Measurements from ENCODE around the gene SARM1.
"Not testable (repeated sequence)": the region's sequence is repeated elsewhere in the genome, so short reads cannot be mapped to it uniquely, and the experiment has no call there.

SARM1 gene

DNA sequence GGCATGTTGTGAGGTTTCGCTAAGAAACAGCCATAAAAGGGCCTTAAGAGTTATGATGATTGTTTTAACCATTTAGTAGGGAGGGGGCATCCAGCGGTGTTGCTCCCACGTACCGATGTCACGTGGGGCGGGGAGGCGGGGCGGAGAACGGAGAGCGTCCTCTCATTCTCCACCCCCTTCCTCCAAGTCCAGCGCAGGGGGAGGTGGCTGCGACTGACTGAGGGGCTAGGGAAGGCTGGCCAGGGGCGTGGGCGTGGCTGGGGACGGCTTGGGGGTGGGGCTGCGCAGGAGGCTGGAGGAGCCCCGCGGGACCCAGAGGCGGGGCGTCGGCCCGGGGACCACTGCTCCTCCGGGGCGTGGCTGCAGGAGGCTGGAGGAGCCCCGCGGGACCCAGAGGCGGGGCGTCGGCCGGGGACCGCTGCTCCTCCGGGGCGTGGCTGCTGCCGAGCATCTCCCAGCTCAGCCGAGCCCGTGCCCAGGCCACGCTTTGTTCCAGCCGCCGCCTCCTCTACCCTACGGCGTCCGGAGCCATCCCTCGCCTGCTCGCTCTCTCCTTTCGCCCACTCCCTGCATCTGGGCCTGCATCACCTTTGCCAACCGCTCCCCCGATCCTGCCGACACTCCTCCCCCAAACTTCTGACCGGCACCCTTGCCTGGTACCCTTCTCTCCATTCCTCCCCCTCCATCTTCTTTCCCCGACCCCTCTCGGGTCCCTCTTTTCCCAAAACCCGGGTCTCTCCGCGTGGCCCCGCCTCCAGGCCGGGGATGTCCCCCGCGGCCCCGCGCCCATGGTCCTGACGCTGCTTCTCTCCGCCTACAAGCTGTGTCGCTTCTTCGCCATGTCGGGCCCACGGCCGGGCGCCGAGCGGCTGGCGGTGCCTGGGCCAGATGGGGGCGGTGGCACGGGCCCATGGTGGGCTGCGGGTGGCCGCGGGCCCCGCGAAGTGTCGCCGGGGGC is at the start of gene SARM1:
Gene SARM1 (plus strand): TSS at position 450 of the 958 bp plus-strand sequence. CDS start 339 bp downstream, at position 789.
- peak; percentile 91 for DNase-seq

DNA sequence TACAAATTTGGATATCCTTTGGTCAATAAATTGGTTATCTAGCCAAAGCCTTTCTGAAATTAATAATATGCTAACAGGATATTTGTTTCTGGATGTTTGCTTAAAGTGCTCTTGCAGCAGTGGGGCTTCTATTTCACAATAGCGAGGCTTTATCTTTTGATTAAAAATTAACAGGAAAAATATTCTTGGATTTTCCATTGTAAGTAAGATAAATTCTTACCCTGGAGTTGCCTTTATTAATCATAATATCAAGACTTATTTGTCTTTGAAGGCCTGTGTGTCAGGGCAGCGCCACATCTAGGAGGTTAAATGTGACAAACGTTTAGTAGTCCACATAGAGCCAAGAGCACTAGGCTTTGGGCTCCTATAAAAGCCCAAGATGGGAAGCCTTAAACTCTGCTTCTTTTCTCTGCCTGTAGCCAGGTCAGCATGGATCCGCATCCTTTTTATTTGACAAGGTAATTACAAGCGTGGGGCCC is 47.2 kb upstream of the SARM1 start:
- no peak for DNase-seq

DNA sequence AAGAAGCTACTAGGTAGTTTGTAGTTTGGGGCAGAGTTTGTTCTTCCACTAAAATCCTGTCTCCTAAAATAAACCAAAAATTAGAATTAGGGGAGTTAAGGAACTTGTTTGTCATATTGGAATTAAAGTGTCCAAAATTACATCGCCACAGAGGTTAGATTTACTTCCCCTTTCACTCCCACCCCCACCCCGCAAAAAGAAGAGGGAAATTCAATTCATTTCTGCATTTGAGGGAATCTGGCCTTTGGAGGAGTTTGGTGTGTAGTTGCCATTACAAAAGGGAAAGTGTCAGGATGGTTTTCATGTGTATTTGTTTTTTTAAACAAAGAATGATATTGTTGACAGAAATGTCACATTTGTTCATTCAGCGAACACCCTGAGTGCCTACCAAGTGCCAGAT is 46.7 kb upstream of the SARM1 start:
- no peak for DNase-seq

DNA sequence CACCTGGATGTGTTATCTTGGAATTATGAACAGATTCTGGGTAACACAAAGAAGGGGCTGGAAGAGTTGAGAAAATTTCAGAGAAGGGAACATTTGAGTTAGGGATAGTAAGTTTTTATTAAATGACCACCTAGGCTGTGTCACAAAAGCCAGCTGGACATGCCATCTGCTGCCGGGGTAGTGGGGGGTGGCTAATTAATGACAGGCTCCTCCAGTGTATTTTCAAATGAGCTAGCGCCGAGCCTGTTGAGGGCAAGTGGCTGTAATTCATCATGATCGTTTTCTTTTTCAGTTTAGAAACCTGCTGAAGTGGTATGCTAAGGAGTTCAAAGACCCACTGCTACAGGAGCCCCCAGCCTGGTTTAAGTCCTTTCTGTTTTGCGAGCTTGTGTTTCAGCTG is 46.3 kb upstream of the SARM1 start:
- no peak for DNase-seq

DNA sequence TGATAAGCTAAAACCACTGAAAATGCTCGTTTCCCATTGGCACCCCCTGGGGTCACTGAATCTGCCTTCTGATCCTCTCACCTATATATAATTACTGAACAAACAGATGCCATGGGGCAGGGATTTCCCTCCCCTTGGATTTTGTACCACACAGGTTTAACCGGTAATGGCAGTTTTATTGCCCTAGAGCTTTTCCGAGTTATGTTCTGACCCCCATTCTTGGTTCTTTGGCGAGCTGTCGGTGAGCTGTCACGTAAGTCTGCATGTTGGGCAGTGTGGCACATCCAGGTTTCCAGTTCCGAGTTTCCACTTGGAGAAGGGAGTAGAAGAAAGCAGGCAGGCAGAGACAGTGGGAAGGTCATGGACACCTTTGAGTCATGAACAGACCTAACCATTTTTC is 45.4 kb upstream of the SARM1 start:
- no peak for DNase-seq

DNA sequence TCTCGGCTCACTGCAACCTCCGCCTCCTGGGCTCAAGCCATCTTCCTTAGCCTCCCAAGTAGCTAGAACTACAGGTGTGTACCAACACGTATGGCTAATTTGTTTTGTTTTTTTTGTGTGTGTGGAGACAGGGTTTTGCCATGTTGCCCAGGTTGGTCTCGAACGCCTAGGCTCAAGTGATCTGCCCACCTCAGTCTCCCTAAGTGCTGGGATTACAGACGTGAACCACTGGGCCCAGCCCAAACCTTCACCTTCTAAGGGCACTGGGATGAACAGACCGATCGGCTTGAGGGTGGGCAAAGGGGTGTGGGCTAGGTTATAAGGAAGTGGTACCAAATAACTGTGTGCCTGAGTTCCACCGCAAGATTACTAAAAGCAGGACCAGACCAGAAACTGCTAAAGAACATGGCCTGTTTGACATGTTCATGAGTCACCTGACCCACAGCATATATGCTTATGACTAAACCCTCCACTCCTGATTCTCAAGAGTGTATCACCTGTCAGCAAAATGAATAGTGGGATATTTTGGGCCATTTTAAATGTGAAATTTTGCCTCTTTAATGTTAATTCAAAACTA is 44.4 kb upstream of the SARM1 start:
- no peak for DNase-seq

DNA sequence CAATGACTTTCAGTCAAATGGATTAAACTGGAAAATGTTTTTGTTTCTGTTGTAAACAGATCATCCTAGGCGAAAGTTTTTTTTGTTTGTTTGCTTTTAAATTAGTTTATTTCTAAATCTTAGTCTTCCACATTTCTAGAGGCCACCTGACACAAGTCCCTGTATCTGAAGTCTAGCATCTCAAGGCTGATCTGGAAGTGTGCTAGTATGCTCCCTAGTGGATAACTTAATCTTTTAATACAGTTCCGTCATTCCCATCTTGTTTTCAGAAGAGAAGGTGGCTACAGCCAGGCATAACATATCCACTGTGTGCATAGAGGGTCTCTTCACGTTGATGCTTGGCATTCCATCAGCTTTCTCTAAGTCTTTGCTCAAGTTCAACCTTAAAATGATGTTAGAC is 43.8 kb upstream of the SARM1 start:
- DNase-seq, result no peak

DNA sequence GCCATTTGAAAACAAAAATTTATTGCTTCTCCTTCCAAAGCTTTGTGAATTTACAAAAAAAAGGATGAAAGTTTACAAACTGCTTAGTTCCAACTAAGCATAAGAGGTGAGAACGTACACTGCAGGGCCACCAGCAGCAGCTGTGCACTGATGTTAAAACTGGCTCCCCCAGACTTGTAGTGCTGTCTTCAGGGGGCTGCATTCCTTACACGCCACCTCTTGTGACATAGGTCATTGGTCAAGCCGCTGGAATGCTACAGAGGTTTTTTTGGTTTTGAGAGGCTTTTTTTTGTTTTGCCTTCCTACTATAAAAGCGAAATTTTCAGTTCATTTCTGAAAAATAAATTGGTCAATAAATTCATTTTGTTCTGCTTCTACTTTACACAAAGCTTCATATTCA is 43.2 kb upstream of the SARM1 start:
- DNase-seq, result no peak

DNA sequence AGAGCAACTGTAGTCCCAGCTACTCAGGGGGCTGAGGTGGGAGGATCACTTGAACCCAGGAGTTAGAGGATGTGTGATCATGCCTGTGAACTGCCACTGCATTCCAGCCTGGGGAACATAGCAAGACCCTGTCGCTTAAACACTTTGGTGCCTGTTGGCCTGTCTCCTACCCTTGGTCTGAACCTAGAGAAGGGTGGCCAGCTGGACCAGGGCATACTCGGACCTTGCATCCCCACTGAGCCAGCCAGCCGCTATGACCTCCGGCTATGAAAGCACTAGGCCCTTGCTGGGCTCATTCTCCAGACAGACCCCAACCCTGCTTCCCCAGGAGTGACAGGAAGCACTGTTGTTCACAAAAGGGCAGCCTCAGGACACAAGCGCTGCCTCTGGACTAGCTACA is 40.8 kb upstream of the SARM1 start:
- DNase-seq, result no peak

DNA sequence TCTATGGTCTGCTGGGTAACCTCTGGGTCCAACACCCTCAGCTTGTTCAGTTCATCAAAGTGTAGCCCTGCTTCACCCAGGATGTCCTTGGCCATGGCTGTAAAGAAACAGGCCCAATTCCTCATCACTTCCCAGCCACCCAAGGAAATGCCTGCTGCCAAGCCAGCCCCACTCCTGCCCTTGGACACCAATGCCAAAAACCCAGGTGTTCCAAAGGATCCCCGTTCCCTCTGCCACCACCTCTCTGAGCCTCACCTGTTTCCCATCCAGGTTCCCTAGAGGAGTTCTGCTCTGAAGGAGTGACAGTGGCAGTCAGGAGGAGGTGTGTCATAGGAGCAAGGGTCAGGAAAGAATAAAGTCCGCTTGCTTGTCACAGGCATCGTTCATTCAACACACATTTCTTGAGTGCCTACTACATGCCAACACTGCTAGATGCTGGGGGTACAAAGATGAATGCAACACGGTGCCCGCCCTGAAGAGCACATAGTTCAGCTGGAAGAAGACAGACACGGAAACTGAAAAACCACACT is 39.5 kb upstream of the SARM1 start:
- DNase-seq, result no peak

DNA sequence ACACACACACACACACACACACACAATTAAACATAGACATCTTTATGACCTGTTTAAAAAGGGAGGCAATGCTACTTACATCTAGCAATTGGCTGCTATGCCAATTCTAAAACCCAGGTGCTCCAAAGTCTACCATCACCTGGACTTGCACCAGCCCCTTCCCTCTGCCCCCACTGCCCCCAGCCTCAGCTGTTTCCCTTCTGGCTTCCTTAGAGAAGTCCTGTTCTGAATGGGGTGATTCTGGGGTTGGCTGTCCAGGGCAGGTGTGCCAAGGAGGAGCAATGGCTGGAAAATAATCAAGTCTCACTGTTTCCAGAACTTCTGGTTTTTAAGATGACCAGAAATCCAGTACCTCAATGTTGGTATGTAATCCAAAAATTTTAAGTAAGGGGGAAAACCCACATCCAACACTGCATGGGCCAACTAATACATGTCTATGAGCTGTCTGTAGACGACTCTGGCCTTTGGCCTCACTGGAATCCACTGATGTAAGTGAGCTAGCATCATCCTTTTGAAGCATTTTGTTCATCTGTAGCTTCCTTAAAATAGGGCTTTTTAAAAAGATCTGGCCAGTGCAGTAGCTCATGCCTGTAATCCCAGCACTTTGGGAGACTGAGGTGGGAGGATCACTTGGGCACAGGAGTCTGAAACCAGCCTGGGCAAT is 38.3 kb upstream of the SARM1 start:
- no peak for DNase-seq

DNA sequence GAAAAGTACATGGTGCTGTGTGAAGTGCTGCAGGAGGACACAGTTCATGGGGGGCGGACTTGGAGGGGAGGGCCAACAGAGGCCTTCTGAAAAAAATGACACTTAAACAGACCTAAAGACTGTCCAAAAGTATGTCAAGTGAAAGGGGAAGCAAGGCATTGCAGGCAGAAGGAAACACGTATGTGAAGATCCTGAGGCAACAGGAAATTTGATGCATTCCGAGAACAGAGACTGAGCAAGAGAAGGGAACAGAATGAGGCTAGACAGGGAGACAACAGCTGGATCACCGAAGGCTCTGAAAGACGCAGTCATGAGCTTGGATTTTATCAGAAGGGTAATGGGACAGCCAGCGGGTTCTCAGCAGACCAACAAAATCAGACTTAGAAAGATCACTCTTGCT is 37.3 kb upstream of the SARM1 start:
- DNase-seq, result no peak

DNA sequence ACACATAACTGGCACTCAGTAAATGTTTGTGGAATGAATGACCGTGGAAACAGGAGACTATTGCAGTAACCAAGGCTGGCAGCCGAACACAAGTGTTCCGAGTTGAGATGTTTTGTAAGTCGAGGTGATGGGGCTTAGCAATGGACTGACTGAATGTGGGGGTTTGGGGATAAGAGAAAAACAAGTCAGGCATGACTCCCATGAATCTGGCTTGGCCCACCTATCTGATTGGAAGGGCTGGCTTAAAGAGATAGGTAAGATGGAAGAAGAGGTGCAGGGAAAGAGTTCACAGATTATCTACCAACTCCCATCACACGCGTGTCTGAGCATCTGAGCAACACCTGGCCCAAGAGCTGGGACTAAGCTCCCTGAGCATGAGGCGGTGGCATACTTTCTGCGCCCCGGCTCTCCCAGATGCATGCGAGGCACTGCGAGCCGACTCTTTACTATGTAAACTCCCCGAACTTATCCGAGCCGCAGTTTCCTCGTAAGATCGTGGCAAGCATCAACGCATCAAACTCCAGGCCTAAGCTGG is 36.8 kb upstream of the SARM1 start:
- DNase-seq, result no peak

DNA sequence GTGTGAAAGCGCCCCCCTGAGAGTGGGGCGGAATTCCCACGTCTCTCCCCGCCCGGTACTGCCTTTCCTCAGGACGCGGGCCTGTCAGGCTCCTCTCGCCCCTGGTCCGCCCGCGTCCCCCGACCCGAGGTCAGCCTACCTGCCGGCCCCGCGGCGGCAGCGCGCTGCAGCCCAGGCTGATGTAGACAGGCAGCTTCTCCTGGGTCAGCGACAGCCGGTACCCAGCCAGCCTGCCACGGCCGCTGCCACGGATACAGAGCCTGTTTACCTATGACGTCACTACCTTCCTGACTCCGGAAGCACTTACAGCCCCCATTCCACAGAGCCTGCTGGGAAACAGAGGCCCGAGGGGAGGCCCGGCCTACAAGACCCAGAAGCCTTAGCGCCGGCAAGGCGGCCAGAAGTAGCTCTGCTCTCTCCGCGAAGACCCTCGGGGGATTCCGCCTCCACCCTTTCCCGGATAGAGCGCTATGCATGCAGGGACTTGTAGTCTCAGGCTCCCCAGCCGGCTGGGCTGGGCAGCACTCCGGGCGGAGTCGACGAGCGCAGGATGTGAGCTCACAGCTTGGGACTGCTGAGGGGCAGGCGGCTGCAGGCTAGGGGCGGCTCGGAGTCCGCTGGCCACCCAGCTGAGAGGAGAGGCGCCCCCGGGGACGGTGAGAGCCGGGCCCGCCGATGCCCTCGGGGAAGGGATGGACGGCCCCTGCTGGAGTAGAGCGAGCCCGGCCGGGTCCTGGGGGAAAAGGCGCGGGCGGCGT is 36.1 kb upstream of the SARM1 start, which contains the start of the genes IFT20 and TNFAIP1:
Gene IFT20 (minus strand): TSS at position 272 of the 758 bp plus-strand sequence. CDS start 3,487 bp downstream, outside the sequence.
Gene TNFAIP1 (plus strand): TSS at position 561 of the 758 bp plus-strand sequence. CDS start 3,761 bp downstream, outside the sequence.
- peak; percentile 96 for DNase-seq

DNA sequence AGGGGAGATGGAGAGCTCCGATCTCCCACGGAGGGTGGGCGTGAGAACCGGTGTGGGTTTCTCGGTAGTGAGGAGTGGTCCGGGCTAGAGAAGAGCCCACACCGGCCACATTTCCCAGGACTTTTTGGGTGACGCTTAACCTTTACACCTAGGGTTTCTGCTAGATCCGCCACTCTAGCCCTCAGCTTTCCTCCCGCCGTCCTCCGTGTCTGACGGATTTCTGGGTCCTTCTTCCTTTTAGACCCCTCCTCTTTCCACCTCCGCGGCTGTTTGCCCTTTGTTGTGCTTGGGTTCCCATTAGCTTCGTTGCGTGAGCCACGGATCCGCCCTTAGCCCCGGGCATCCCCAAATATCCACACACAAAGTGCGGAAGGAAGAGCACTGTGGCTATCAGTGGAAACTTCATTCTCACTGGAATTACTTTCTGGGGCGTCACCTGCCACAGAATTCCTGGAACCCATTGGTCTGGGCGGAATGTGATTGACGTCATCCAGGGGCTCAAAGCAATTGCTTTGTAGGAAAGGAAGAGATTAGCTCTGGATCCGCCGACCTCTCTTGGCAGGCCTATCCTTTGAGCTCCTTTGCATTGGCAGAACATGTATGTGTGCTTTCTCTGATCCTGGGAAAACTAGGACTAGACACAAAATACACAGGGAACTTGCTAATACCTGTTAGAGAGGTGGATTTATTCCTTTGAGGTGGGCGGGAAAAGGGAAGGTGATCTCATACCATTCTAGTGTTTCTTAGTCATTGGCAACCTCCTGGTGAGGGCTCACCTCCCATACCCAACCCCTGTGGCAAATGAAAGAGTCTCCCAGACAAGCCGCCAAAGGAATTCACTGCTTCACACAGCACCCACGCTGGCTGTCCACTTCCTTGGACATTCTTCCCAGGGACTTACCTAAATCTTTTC is 35.3 kb upstream of the SARM1 start:
- no peak for DNase-seq

DNA sequence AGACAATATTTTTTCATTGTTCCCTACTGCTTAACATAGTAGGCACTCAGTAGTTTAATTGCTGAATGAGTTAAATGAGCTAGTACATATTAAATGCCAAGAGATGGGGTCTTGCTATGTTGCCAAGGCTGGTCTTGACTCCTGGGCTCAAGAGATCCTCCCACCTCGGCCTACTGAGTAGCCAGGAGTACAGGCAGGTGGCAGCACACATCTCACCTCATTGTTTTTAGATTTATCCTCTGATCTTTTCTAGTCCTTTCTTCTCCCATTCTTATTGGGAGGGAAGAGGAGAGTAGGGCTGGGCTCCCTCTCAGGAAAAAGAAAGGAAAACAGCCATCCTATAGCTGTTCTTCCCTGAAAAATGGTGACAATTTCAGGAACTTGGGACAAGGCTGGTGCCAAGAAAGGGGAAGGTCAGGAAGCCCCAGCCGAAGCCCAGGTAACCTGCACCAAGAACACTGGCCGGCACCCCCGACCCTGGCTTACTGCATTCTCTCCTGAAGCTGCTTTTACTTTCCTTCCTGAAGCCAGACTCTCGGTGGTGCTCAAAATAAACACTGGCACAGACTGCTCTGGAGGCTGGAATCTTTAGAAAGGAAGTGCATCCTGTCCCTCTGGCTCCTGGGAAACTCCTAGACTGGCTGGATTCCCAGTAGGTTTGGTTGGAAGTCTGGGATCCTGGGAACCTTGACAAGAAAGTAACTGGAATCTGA is 33.3 kb upstream of the SARM1 start:
- no peak for DNase-seq

DNA sequence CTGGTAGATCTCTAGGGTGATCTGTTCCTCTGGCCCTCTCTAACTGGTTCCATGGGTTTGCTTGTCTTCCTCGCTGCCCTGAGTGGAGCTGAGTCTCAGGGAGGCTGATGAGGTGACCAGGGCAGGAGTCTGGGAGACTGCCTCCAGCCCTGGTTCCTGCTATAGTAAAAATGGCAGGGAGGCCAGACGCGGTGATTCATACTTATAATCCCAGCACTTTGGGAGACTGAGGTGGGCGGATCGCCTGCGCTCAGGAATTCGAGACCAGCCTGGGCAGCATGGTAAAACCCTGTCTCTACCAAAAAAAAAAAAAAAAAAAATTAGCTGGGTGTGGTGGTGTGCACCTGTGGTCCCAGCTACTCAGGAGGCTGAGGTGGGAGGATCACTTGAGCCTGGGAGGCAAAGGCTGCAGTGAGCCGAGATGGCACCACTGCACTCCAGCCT is 32.7 kb upstream of the SARM1 start:
- DNase-seq, result not testable (repeated sequence)

DNA sequence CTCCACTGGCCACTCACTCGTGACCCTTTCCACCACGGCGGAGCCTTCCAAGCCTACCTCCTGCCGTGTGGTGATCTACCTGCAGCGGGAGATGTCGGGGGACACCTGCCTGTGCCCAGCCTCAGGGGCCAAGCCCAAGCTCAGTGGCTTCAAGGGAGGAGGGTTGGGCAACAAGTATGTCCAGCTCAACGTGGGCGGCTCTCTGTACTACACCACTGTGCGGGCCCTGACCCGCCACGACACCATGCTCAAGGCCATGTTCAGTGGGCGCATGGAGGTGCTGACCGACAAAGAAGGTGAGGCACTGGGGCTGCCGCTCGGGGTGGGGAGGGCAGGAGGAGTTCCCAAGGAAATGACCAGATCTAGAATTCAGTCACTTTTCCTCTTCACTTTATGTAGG is 32.1 kb upstream of the SARM1 start:
- DNase-seq, result no peak

DNA sequence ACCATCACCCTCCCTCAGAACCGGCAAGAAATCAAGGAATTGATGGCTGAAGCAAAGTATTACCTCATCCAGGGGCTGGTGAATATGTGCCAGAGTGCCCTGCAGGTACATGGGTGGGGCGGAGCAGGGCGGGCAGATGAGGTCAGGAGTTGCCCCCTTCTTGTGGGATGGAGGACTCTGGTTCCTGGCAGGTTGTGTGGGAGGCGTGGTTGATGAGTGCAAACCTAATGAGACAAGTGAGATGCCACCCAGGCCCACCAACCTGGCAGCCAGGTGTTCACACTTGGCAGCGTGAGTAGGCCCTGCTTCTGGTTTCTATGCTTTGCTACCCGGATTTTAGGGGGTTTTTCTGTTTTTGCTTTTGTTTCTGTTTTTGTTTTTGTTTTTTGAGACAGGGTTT is 31.1 kb upstream of the SARM1 start:
- DNase-seq, result no peak

DNA sequence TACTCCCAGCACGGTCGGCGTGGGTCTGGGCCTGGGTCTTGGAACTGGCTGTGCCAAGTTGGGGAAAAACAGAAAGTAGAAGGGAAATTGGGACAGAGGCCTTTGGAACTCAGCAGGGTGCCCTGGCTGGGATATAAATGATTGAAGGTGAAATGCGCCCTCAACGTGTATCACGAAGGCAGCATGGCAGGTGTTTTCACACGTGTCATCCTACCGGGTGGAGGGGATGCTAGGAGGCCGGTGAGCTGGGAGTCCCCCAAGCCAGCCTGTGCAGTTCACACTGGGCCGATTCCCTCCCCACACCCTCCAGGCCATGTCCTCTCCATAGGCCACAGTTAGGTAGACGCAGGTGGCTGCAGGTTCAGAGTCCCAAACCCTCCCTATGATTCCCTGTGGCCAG is 30.0 kb upstream of the SARM1 start:
- no peak for DNase-seq

Data from CD4-positive, alpha-beta T cell treated with Interleukin-17A for 4 hours (primary cell).